GM23338 (cell line): ENCODE measurements around the gene AAGAB. TPM values are rescaled to one million over a fixed set of nuclear protein-coding genes. Genes with fewer than 3 reads are reported as not detected.

Experiments
- ATAC-seq: fragments of 200-7000 bp; cut with Tn5 transposase; 3 replicates; pipeline ENCODE4 v1.9.1; 2020
- DNase-seq: peaks from one replicate; pipeline ENCODE4 v3.0.0-alpha.2; 2015; ENCODE audit warnings: low spot score
- H2AFZ ChIP-seq: fragments of 200-600 bp; sonication (generic); 2 replicates; pipeline ENCODE4 v1.8.0; 2016; ENCODE audit warnings: antibody characterized with exemption, mild to moderate bottlenecking, moderate library complexity
- H3F3A ChIP-seq: fragments of 200-600 bp; sonication (generic); replicated peaks from 2 replicates; pipeline ENCODE4 v1.8.0; 2017; ENCODE audit warnings: antibody characterized with exemption, mixed run types, low read depth
- H3K27ac ChIP-seq: fragments of 200-600 bp; sonication (generic); 2 replicates; pipeline ENCODE4 v1.6.1; 2016; ENCODE audit warnings: low read depth
- H3K27me3 ChIP-seq: fragments of 200-600 bp; sonication (generic); 2 replicates; pipeline ENCODE4 v1.8.0; 2016; ENCODE audit warnings: mild to moderate bottlenecking, mixed run types, moderate library complexity; ENCODE audit not compliant: insufficient read depth
- H3K36me3 ChIP-seq: fragments of 200-600 bp; sonication (generic); 2 replicates; pipeline ENCODE4 v1.8.0; 2016; ENCODE audit warnings: mild to moderate bottlenecking; ENCODE audit not compliant: insufficient read depth
- H3K4me1 ChIP-seq: fragments of 200-600 bp; sonication (generic); 2 replicates; pipeline ENCODE4 v1.8.0; 2016; ENCODE audit warnings: mild to moderate bottlenecking, moderate library complexity; ENCODE audit not compliant: insufficient read depth
- H3K4me2 ChIP-seq: fragments of 200-600 bp; sonication (generic); 2 replicates; pipeline ENCODE4 v1.7.1; 2017; ENCODE audit warnings: mixed run types
- H3K4me3 ChIP-seq: fragments of 200-600 bp; sonication (generic); 2 replicates; pipeline ENCODE4 v1.6.1; 2016; ENCODE audit warnings: mixed run types
- H3K79me2 ChIP-seq: fragments of 200-600 bp; sonication (generic); replicated peaks from 2 replicates; pipeline ENCODE4 v1.8.0; 2017; ENCODE audit warnings: mild to moderate bottlenecking; ENCODE audit not compliant: insufficient read depth
- H3K9me2 ChIP-seq: fragments of 200-600 bp; sonication (generic); 2 replicates; pipeline ENCODE4 v1.8.0; 2017; ENCODE audit not compliant: insufficient read depth
- H4K20me1 ChIP-seq: fragments of 200-600 bp; sonication (generic); replicated peaks from 2 replicates; pipeline ENCODE4 v1.8.0; 2017; ENCODE audit warnings: mild to moderate bottlenecking; ENCODE audit not compliant: insufficient read depth
- H3K27ac Mint-ChIP-seq: 2 replicates; pipeline ENCODE4 v1.8.0; 2020; ENCODE audit warnings: inconsistent platforms, mild to moderate bottlenecking, moderate library complexity, mixed read lengths
- H3K27me3 Mint-ChIP-seq: 3 replicates; pipeline ENCODE4 v1.8.0; 2022; ENCODE audit warnings: low read depth, mild to moderate bottlenecking, moderate library complexity, mixed read lengths, inconsistent platforms; ENCODE audit not compliant: insufficient read depth, poor library complexity
- H3K36me3 Mint-ChIP-seq: 3 replicates; pipeline ENCODE4 v1.8.0; 2021; ENCODE audit warnings: low read depth, mild to moderate bottlenecking, inconsistent platforms, moderate library complexity, mixed read lengths
- H3K4me1 Mint-ChIP-seq: 3 replicates; pipeline ENCODE4 v1.8.0; 2020; ENCODE audit warnings: mild to moderate bottlenecking, inconsistent platforms, mixed read lengths
- H3K4me3 Mint-ChIP-seq: 3 replicates; pipeline ENCODE4 v1.8.0; 2021; ENCODE audit warnings: moderate library complexity, mild to moderate bottlenecking, inconsistent platforms, mixed read lengths
- H3K9me3 Mint-ChIP-seq: 3 replicates; pipeline ENCODE4 v1.8.0; 2020; ENCODE audit warnings: moderate library complexity, mild to moderate bottlenecking, inconsistent platforms, mixed read lengths
- CREB1 ChIP-seq: fragments of 250-450 bp; sonication (Bioruptor Pico); IDR thresholded peaks from 2 replicates; pipeline ENCODE4 v1.5.0; 2020; ENCODE audit warnings: low read depth, mild to moderate bottlenecking, moderate library complexity
- EZH2phosphoT487 ChIP-seq: fragments of 200-600 bp; sonication (generic); IDR thresholded peaks from one replicate; pipeline ENCODE4 v1.8.1; 2018; ENCODE audit warnings: antibody characterized with exemption; ENCODE audit not compliant: unreplicated experiment
- JUNB ChIP-seq: IDR thresholded peaks from one replicate; pipeline ENCODE4 v1.6.1; 2016; ENCODE audit warnings: antibody characterized with exemption; ENCODE audit not compliant: unreplicated experiment
- NANOG ChIP-seq: IDR thresholded peaks from 2 replicates; pipeline ENCODE4 v1.6.1; 2016; ENCODE audit warnings: antibody characterized with exemption, borderline replicate concordance
- POLR2AphosphoS5 ChIP-seq: IDR thresholded peaks from 2 replicates; pipeline ENCODE4 v1.6.1; 2016; ENCODE audit warnings: antibody characterized with exemption, low read depth
- STAT1 ChIP-seq: IDR thresholded peaks from one replicate; pipeline ENCODE4 v1.6.1; 2016; ENCODE audit warnings: antibody characterized with exemption; ENCODE audit not compliant: unreplicated experiment
- ZNF114 ChIP-seq: fragments of 250-450 bp; sonication (Bioruptor Pico); IDR thresholded peaks from 2 replicates; pipeline ENCODE4 v1.5.0; 2020; ENCODE audit warnings: mild to moderate bottlenecking, moderate library complexity
- ZNF331 ChIP-seq: fragments of 250-450 bp; sonication (Bioruptor Pico); IDR thresholded peaks from 2 replicates; pipeline ENCODE4 v1.5.0; 2020; ENCODE audit warnings: low read depth, mild to moderate bottlenecking, moderate library complexity
- polyA plus RNA-seq: library from polyadenylated mRNA; unstranded; fragments of >200 nt; fragmentation: Nextera tagmentation; extraction: Ambion mirVana; gene quantifications from 2 replicates; pipeline ENCODE4 v1.2.1, GENCODE V29; 2016
- total RNA-seq: library from RNA; depleted of rRNA; stranded (reverse); fragments of >200 nt; shearing (Covaris generic); gene quantifications from 2 replicates; pipeline ENCODE4 v1.2.3, GENCODE V29; 2014
- TF ChIP-seq, protein P1 (sequence below): IDR thresholded peaks from 2 replicates; pipeline ENCODE4 v1.6.1; 2016; ENCODE audit warnings: antibody characterized with exemption
- TF ChIP-seq, protein P2 (sequence below): IDR thresholded peaks from one replicate; pipeline ENCODE4 v1.6.1; 2018; ENCODE audit warnings: antibody characterized with exemption; ENCODE audit not compliant: unreplicated experiment

The AAGAB gene
- total and polyA plus RNA-seq, 2 experiments from 2014 or later: 20.8 to 42.8 TPM

DNA sequence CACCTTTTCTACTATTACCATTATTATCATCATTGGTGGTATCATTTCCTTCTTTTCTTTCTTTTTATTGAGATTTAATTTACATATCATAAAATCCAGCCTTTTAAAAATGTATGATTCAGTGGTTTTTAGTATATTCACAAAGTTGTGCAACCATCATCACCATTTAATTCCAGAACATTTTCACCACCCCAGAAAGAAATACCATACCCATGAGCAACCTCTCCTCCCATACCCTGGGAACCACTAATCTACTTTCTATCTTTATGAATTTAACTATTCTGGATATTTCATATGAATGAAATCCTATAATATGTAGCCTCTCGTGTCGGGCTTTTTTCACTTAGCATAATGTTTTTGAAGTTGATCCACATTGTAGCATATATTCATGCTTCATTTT is 29.1 kb downstream of the AAGAB start:
- ATAC-seq (no peak), DNase-seq (no peak)
- no peaks in the 10 kb centered on the region for H3K27me3 ChIP-seq
- Mint-ChIP-seq H3K27me3 (peaks cover 1% of the 10 kb centered on the region), H3K36me3 (peaks cover 11% of the 10 kb centered on the region; the same call in 2 of the 3 replicates), H3K27ac (no peak overlapping the region), H3K9me3 (no peaks in the 10 kb centered on the region), H3K4me3 (no peak overlapping the region), H3K4me1 (no peaks in the 10 kb centered on the region)
- no peak overlapping the region for H2AFZ ChIP-seq
- no peak overlapping the region for H3K4me3 ChIP-seq
- no peaks in the 10 kb centered on the region; the same call in 1 of the 2 replicates for H3K9me2 ChIP-seq
- H4K20me1 ChIP-seq: no peaks in the 10 kb centered on the region; the same call in 1 of the 2 replicates
- no peak overlapping the region for H3K27ac ChIP-seq
- H3K4me2 ChIP-seq: no peak overlapping the region
- no peaks in the 10 kb centered on the region for H3F3A ChIP-seq
- no peaks in the 10 kb centered on the region for H3K4me1 ChIP-seq
- no peaks in the 10 kb centered on the region; the same call in 1 of the 2 replicates for H3K36me3 ChIP-seq
- TF ChIP-seq NANOG: no peak
- no peaks in the 10 kb centered on the region for H3K79me2 ChIP-seq

GRCh38 chr15:67224889-67225288 is 29.6 kb downstream of the AAGAB start:
- H3K27ac ChIP-seq: no peak overlapping the region
- Mint-ChIP-seq H3K9me3 (no peaks in the 10 kb centered on the region), H3K4me1 (no peaks in the 10 kb centered on the region), H3K27ac (no peak overlapping the region), H3K36me3 (peaks cover 7% of the 10 kb centered on the region; the same call in 2 of the 3 replicates), H3K4me3 (no peak overlapping the region), H3K27me3 (peaks cover 1% of the 10 kb centered on the region)
- H3K79me2 ChIP-seq: no peaks in the 10 kb centered on the region
- no peak overlapping the region for H3K4me3 ChIP-seq
- H3K9me2 ChIP-seq: no peaks in the 10 kb centered on the region; the same call in 1 of the 2 replicates
- no peak for TF ChIP-seq ZNF114
- no peak for TF ChIP-seq POLR2AphosphoS5
- no peak for TF ChIP-seq STAT1
- TF ChIP-seq, protein P1, sequence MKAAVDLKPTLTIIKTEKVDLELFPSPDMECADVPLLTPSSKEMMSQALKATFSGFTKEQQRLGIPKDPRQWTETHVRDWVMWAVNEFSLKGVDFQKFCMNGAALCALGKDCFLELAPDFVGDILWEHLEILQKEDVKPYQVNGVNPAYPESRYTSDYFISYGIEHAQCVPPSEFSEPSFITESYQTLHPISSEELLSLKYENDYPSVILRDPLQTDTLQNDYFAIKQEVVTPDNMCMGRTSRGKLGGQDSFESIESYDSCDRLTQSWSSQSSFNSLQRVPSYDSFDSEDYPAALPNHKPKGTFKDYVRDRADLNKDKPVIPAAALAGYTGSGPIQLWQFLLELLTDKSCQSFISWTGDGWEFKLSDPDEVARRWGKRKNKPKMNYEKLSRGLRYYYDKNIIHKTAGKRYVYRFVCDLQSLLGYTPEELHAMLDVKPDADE: no peak
- no peaks in the 10 kb centered on the region for H3K27me3 ChIP-seq
- no peak for ATAC-seq
- DNase-seq: no peak
- H4K20me1 ChIP-seq: no peaks in the 10 kb centered on the region; the same call in 1 of the 2 replicates
- H3K4me1 ChIP-seq: no peaks in the 10 kb centered on the region
- H2AFZ ChIP-seq: no peak overlapping the region
- no peaks in the 10 kb centered on the region for H3F3A ChIP-seq
- no peak overlapping the region for H3K4me2 ChIP-seq
- H3K36me3 ChIP-seq: no peaks in the 10 kb centered on the region; the same call in 1 of the 2 replicates

GRCh38 chr15:67219288-67219687 is 35.2 kb downstream of the AAGAB start:
- no peaks in the 10 kb centered on the region; the same call in 2 of the 3 replicates for H3K36me3 Mint-ChIP-seq
- no peak for TF ChIP-seq JUNB
- no peak for TF ChIP-seq EZH2phosphoT487
- no peak for TF ChIP-seq STAT1
- TF ChIP-seq CREB1 (CRISPR knock-in tag): no peak
- TF ChIP-seq ZNF331 (CRISPR knock-in tag): no peak
- TF ChIP-seq, protein P2, sequence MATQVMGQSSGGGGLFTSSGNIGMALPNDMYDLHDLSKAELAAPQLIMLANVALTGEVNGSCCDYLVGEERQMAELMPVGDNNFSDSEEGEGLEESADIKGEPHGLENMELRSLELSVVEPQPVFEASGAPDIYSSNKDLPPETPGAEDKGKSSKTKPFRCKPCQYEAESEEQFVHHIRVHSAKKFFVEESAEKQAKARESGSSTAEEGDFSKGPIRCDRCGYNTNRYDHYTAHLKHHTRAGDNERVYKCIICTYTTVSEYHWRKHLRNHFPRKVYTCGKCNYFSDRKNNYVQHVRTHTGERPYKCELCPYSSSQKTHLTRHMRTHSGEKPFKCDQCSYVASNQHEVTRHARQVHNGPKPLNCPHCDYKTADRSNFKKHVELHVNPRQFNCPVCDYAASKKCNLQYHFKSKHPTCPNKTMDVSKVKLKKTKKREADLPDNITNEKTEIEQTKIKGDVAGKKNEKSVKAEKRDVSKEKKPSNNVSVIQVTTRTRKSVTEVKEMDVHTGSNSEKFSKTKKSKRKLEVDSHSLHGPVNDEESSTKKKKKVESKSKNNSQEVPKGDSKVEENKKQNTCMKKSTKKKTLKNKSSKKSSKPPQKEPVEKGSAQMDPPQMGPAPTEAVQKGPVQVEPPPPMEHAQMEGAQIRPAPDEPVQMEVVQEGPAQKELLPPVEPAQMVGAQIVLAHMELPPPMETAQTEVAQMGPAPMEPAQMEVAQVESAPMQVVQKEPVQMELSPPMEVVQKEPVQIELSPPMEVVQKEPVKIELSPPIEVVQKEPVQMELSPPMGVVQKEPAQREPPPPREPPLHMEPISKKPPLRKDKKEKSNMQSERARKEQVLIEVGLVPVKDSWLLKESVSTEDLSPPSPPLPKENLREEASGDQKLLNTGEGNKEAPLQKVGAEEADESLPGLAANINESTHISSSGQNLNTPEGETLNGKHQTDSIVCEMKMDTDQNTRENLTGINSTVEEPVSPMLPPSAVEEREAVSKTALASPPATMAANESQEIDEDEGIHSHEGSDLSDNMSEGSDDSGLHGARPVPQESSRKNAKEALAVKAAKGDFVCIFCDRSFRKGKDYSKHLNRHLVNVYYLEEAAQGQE: no peak

More at GRCh38 chr15:67219288-67219687, 35.2 kb downstream of the AAGAB start:
- H3K9me2 ChIP-seq: no peaks in the 10 kb centered on the region; the same call in 1 of the 2 replicates
- peaks cover 2% of the 10 kb centered on the region for H3K27me3 Mint-ChIP-seq
- no peaks in the 10 kb centered on the region; the same call in 1 of the 2 replicates for H3K36me3 ChIP-seq
- H4K20me1 ChIP-seq: no peaks in the 10 kb centered on the region; the same call in 1 of the 2 replicates
- no peak overlapping the region for H3K27ac Mint-ChIP-seq
- H3K79me2 ChIP-seq: no peaks in the 10 kb centered on the region
- H3K27ac ChIP-seq: no peak overlapping the region
- H3K27me3 ChIP-seq: no peaks in the 10 kb centered on the region
- H3K4me3 Mint-ChIP-seq: no peak overlapping the region
- no peaks in the 10 kb centered on the region for H3F3A ChIP-seq
- ATAC-seq (no peak), DNase-seq (no peak)
- no peak overlapping the region for H2AFZ ChIP-seq
- H3K4me1 ChIP-seq: no peaks in the 10 kb centered on the region
- H3K4me2 ChIP-seq: no peak overlapping the region
- no peak overlapping the region for H3K4me3 ChIP-seq
- no peaks in the 10 kb centered on the region for H3K4me1 Mint-ChIP-seq
- H3K9me3 Mint-ChIP-seq: no peaks in the 10 kb centered on the region
